ENCODE measurements around the gene HMCN1.
"Not testable (repeated sequence)": the region's sequence is repeated elsewhere in the genome, so short reads cannot be mapped to it uniquely, and the experiment has no call there.

The HMCN1 gene

GRCh38 chr1:185862235-185862634, 128.0 kb downstream of the HMCN1 start:
- DNase-seq = no peak

GRCh38 chr1:185864331-185864730, 130.1 kb downstream of the HMCN1 start:
- DNase-seq = no peak
- TF ChIP-seq POLR2A (IDR thresholded peaks at IDR 0.05; ENCODE audit: low read length) (no peak), GATA1 (IDR thresholded peaks at IDR 0.05; ENCODE audit: low read depth, low read length) (no peak)

More at GRCh38 chr1:185862235-185862634, 128.0 kb downstream of the HMCN1 start:
- no peak for TF ChIP-seq POLR2A (IDR thresholded peaks at IDR 0.05; ENCODE audit: low read length)

- TF ChIP-seq POLR2A (IDR thresholded peaks at IDR 0.05; ENCODE audit: low read length) (no peak), GATA1 (IDR thresholded peaks at IDR 0.05; ENCODE audit: low read depth, low read length) (no peak)
Observed at GRCh38 chr1:185864889-185865517, 130.8 kb downstream of the HMCN1 start.

GRCh38 chr1:185869590-185869989, 135.4 kb downstream of the HMCN1 start:
- DNase-seq = no peak

More at GRCh38 chr1:185864889-185865517, 130.8 kb downstream of the HMCN1 start:
- no peak for DNase-seq

GRCh38 chr1:185871627-185872150, 137.5 kb downstream of the HMCN1 start:
- TF ChIP-seq GATA1 (IDR thresholded peaks at IDR 0.05; ENCODE audit: low read depth, low read length) (no peak), POLR2A (IDR thresholded peaks at IDR 0.05; ENCODE audit: low read length) (no peak)
- DNase-seq = no peak

More at GRCh38 chr1:185869590-185869989, 135.4 kb downstream of the HMCN1 start:
- no peak for TF ChIP-seq GATA1 (IDR thresholded peaks at IDR 0.05; ENCODE audit: low read depth, low read length)
- no peak for TF ChIP-seq POLR2A (IDR thresholded peaks at IDR 0.05; ENCODE audit: low read length)

GRCh38 chr1:185874246-185874645, 140.1 kb downstream of the HMCN1 start:
- no peak for DNase-seq
- TF ChIP-seq GATA1 (IDR thresholded peaks at IDR 0.05; ENCODE audit: low read depth, low read length) (no peak), POLR2A (IDR thresholded peaks at IDR 0.05; ENCODE audit: low read length) (no peak)

- no peak for DNase-seq
- TF ChIP-seq POLR2A (IDR thresholded peaks at IDR 0.05; ENCODE audit: low read length) (no peak), GATA1 (IDR thresholded peaks at IDR 0.05; ENCODE audit: low read depth, low read length) (no peak)
Observed at GRCh38 chr1:185880330-185880729, 146.1 kb downstream of the HMCN1 start.

- TF ChIP-seq POLR2A (IDR thresholded peaks at IDR 0.05; ENCODE audit: low read length) = no peak
- no peak for TF ChIP-seq GATA1 (IDR thresholded peaks at IDR 0.05; ENCODE audit: low read depth, low read length)
- DNase-seq = no peak
Observed at GRCh38 chr1:185880779-185881333, 146.7 kb downstream of the HMCN1 start.

GRCh38 chr1:185886046-185886445, 151.9 kb downstream of the HMCN1 start:
- no peak for DNase-seq
- TF ChIP-seq POLR2A (IDR thresholded peaks at IDR 0.05; ENCODE audit: low read length) = no peak
- no peak for TF ChIP-seq GATA1 (IDR thresholded peaks at IDR 0.05; ENCODE audit: low read depth, low read length)

GRCh38 chr1:185886671-185887070, 152.5 kb downstream of the HMCN1 start:
- TF ChIP-seq POLR2A (IDR thresholded peaks at IDR 0.05; ENCODE audit: low read length) = no peak
- TF ChIP-seq GATA1 (IDR thresholded peaks at IDR 0.05; ENCODE audit: low read depth, low read length) = no peak

GRCh38 chr1:185892831-185893403, 158.7 kb downstream of the HMCN1 start:
- DNase-seq = not testable (repeated sequence)

More at GRCh38 chr1:185886671-185887070, 152.5 kb downstream of the HMCN1 start:
- DNase-seq = no peak

- DNase-seq = no peak
- TF ChIP-seq POLR2A (IDR thresholded peaks at IDR 0.05; ENCODE audit: low read length) (no peak), GATA1 (IDR thresholded peaks at IDR 0.05; ENCODE audit: low read depth, low read length) (no peak)
Observed at GRCh38 chr1:185894791-185895190, 160.6 kb downstream of the HMCN1 start.

- DNase-seq = no peak
- TF ChIP-seq POLR2A (IDR thresholded peaks at IDR 0.05; ENCODE audit: low read length) (no peak), GATA1 (IDR thresholded peaks at IDR 0.05; ENCODE audit: low read depth, low read length) (no peak)
Observed at GRCh38 chr1:185895208-185895900, 161.2 kb downstream of the HMCN1 start.

- no peak for TF ChIP-seq POLR2A (IDR thresholded peaks at IDR 0.05; ENCODE audit: low read length)
- TF ChIP-seq GATA1 (IDR thresholded peaks at IDR 0.05; ENCODE audit: low read depth, low read length) = no peak
Observed at GRCh38 chr1:185896863-185897262, 162.7 kb downstream of the HMCN1 start.

More at GRCh38 chr1:185896863-185897262, 162.7 kb downstream of the HMCN1 start:
- DNase-seq = no peak
